Measurements from ENCODE around the gene SP100. TPM values are rescaled to one million over a fixed set of nuclear protein-coding genes. Genes with fewer than 3 reads are reported as not detected.

SP100 gene
- total RNA-seq, 1 donor from 2014 or later: 433 TPM

- DNase-seq (no peak), ATAC-seq (ENCODE audit: low read depth) (no peak)
- intact Hi-C loops (cut with micrococcal nuclease): no loop called here
- Mint-ChIP-seq H3K4me3 (no peak overlapping the region), H3K9me3 (peaks cover 28% of the 10 kb centered on the region), H3K4me1 (peaks cover 16% of the 10 kb centered on the region), H3K36me3 (ENCODE audit: low read depth) (peaks cover 21% of the 10 kb centered on the region), H3K27me3 (no peaks in the 10 kb centered on the region), H3K27ac (no peak overlapping the region)
- ChIA-PET POLR2A (interaction anchor here (0.6 kb wide), 1 partner anchor 35 kb away, joined by 3 read pairs; no protein-coding TSS in a partner anchor), CTCF (no interaction called here)
- TF ChIP-seq, protein P1, sequence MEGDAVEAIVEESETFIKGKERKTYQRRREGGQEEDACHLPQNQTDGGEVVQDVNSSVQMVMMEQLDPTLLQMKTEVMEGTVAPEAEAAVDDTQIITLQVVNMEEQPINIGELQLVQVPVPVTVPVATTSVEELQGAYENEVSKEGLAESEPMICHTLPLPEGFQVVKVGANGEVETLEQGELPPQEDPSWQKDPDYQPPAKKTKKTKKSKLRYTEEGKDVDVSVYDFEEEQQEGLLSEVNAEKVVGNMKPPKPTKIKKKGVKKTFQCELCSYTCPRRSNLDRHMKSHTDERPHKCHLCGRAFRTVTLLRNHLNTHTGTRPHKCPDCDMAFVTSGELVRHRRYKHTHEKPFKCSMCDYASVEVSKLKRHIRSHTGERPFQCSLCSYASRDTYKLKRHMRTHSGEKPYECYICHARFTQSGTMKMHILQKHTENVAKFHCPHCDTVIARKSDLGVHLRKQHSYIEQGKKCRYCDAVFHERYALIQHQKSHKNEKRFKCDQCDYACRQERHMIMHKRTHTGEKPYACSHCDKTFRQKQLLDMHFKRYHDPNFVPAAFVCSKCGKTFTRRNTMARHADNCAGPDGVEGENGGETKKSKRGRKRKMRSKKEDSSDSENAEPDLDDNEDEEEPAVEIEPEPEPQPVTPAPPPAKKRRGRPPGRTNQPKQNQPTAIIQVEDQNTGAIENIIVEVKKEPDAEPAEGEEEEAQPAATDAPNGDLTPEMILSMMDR (IDR thresholded peaks at IDR 0.05): no peak
Measured at GRCh38 chr2:230570987-230571386, 155.0 kb downstream of the SP100 start.

DNA sequence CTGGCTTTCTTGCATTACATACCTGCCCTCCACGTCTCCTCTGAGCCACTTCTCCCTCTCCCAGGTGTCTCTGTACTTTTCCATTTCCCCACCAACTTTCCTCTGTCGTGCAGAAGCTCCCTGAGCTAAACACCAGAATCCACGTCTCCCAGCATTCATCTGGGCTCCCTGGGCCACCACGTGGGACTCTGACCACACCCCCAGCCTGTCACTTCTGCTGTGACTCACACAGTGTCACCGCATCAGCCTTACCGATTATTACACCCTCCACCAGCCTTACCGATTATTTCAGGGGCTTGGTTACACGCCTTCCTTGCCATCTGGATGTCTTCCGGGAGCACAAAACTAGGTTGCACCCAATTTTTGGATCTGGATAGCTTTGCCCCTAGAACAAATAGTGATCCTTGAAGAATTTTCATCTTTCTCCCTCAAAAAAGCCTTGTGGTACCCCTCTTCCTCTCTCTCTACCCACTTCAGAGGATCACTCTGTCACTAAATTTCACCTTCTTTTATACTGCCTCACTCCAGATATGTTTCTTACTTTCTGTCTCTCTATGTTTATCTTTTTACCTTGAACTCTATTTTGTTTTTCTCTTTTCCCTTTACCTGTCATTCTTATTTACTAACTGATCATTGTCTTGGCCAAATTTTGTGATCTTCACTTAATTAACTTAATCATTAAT is 159.8 kb downstream of the SP100 start:
- ChIA-PET POLR2A (interaction anchor here (0.6 to 1.4 kb wide), 4 partner anchors 9 to 26 kb away, joined by 3 to 4 read pairs (median 4); no protein-coding TSS in a partner anchor), CTCF (no interaction called here)
- Mint-ChIP-seq H3K36me3 (ENCODE audit: low read depth) (peaks cover 19% of the 10 kb centered on the region), H3K9me3 (peaks cover 20% of the 10 kb centered on the region), H3K4me3 (no peak overlapping the region), H3K4me1 (peaks cover 20% of the 10 kb centered on the region), H3K27ac (peak overlapping the region; percentile 47), H3K27me3 (no peaks in the 10 kb centered on the region)
- intact Hi-C loops (cut with micrococcal nuclease): no loop called here
- TF ChIP-seq, protein P1 (IDR thresholded peaks at IDR 0.05): no peak
- DNase-seq: no peak
- no peak for ATAC-seq (ENCODE audit: low read depth)

GRCh38 chr2:230577114-230577513 is 161.1 kb downstream of the SP100 start:
- Mint-ChIP-seq H3K36me3 (ENCODE audit: low read depth) (peaks cover 16% of the 10 kb centered on the region), H3K27me3 (no peaks in the 10 kb centered on the region), H3K27ac (no peak overlapping the region), H3K4me1 (peaks cover 20% of the 10 kb centered on the region), H3K4me3 (no peak overlapping the region), H3K9me3 (peaks cover 16% of the 10 kb centered on the region)
- no peak for DNase-seq
- intact Hi-C loops (cut with micrococcal nuclease): no loop called here
- ChIA-PET POLR2A (interaction anchor here (0.7 to 2.3 kb wide), 2 partner anchors 13 to 95 kb away, joined by 5 to 9 read pairs; no protein-coding TSS in a partner anchor), CTCF (no interaction called here)
- no peak for ATAC-seq (ENCODE audit: low read depth)
- TF ChIP-seq, protein P1 (IDR thresholded peaks at IDR 0.05): no peak

DNA sequence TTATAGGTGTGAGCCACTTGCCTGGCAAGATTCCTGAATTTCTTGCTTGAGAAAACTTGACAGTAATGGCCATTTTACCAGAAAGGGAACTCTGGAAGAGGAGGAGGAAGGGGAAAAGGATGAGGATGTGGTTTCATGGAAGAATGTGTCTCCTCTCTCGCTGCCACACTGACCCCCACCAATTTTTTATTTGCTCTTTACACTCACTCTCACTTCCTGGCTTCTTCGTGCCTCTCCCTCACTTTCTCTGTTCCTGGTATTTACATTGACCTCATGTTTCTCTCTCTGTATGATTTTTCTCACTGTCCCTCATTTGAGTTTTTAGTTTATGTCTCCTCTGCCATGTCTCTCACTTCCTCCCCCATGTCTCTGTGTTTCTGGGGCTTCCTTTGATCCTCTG is 162.1 kb downstream of the SP100 start:
- no peak overlapping the region for H3K27ac Mint-ChIP-seq

GRCh38 chr2:230582851-230583283 is 166.9 kb downstream of the SP100 start:
- DNase-seq (no peak), ATAC-seq (ENCODE audit: low read depth) (peak; percentile 81)
- Mint-ChIP-seq H3K4me3 (peak overlapping the region; percentile 42), H3K36me3 (ENCODE audit: low read depth) (peaks cover 17% of the 10 kb centered on the region), H3K27ac (peak overlapping the region; percentile 92), H3K4me1 (peaks cover 53% of the 10 kb centered on the region), H3K27me3 (no peaks in the 10 kb centered on the region), H3K9me3 (peaks cover 5% of the 10 kb centered on the region)
- POLR2A ChIA-PET: interaction anchor here (0.6 to 4.3 kb wide), 13 partner anchors 12 to 363 kb away, joined by 3 to 63 read pairs (median 6); partner anchors contain the start of genes SP100 and SP110
- intact Hi-C loops (cut with micrococcal nuclease): loop anchor here (1.0 kb wide), 2 partner anchors 19 to 28 kb away; no protein-coding TSS in a partner anchor
- CTCF ChIA-PET: interaction anchor here (0.6 to 1.3 kb wide), 3 partner anchors 15 to 20 kb away, joined by 3 read pairs; no protein-coding TSS in a partner anchor
- TF ChIP-seq, protein P1 (IDR thresholded peaks at IDR 0.05): no peak

More for the DNA sequence above, 162.1 kb downstream of the SP100 start:
- no peak for ATAC-seq (ENCODE audit: low read depth)
- intact Hi-C loops (cut with micrococcal nuclease): no loop called here
- DNase-seq: no peak
- ChIA-PET CTCF (no interaction called here), POLR2A (interaction anchor here (2.3 kb wide), 1 partner anchor 12 kb away, joined by 9 read pairs; no protein-coding TSS in a partner anchor)
- Mint-ChIP-seq H3K27me3 (no peaks in the 10 kb centered on the region), H3K9me3 (peaks cover 18% of the 10 kb centered on the region), H3K36me3 (ENCODE audit: low read depth) (peaks cover 20% of the 10 kb centered on the region), H3K4me1 (peaks cover 30% of the 10 kb centered on the region), H3K4me3 (no peak overlapping the region)
- TF ChIP-seq, protein P1 (IDR thresholded peaks at IDR 0.05): no peak

Measured in activated B cell treated with CpG ODN at 0.5 μM for 24 hours (primary cell).